COLO668 (cell line): ENCODE results near the gene RIBC2.
"Not testable (repeated sequence)": the region's sequence is repeated elsewhere in the genome, so short reads cannot be mapped to it uniquely, and the experiment has no call there.

Source experiments
- DNase-seq: peaks from one replicate; lab custom pipeline; 2025; ENCODE audit not compliant: unreplicated experiment; lab: John Stamatoyannopoulos, UW

RIBC2 gene

GRCh38 chr22:45424241-45424731 lies 10.8 kb downstream of the RIBC2 start:
- no peak for DNase-seq

GRCh38 chr22:45425101-45425500 lies 11.6 kb downstream of the RIBC2 start:
- DNase-seq, result no peak

GRCh38 chr22:45425531-45426265 lies 12.2 kb downstream of the RIBC2 start:
- DNase-seq, result no peak

- no peak for DNase-seq
Observed at GRCh38 chr22:45426387-45426786, 12.9 kb downstream of the RIBC2 start.

GRCh38 chr22:45427114-45427513 lies 13.6 kb downstream of the RIBC2 start:
- no peak for DNase-seq

- DNase-seq, result no peak
Observed at GRCh38 chr22:45428391-45429385, 15.2 kb downstream of the RIBC2 start.

GRCh38 chr22:45429424-45429823 lies 15.9 kb downstream of the RIBC2 start:
- DNase-seq, result no peak

GRCh38 chr22:45429981-45430775 lies 16.7 kb downstream of the RIBC2 start:
- no peak for DNase-seq

GRCh38 chr22:45430871-45431270 lies 17.4 kb downstream of the RIBC2 start:
- no peak for DNase-seq

GRCh38 chr22:45434981-45435380 lies 21.5 kb downstream of the RIBC2 start:
- DNase-seq, result no peak

GRCh38 chr22:45435544-45436139 lies 22.1 kb downstream of the RIBC2 start:
- DNase-seq, result peak; percentile 77

- not testable (repeated sequence) for DNase-seq
Observed at GRCh38 chr22:45436871-45437517, 23.5 kb downstream of the RIBC2 start.

- DNase-seq, result no peak
Observed at GRCh38 chr22:45438336-45438735, 24.8 kb downstream of the RIBC2 start.

- not testable (repeated sequence) for DNase-seq
Observed at GRCh38 chr22:45440688-45441087, 27.2 kb downstream of the RIBC2 start.

GRCh38 chr22:45441138-45441537 lies 27.6 kb downstream of the RIBC2 start:
- peak; percentile 67 for DNase-seq

GRCh38 chr22:45442116-45442515 lies 28.6 kb downstream of the RIBC2 start:
- DNase-seq, result no peak

GRCh38 chr22:45444168-45444567 lies 30.7 kb downstream of the RIBC2 start:
- no peak for DNase-seq

- DNase-seq, result no peak
Observed at GRCh38 chr22:45445031-45445710, 31.7 kb downstream of the RIBC2 start.

GRCh38 chr22:45446216-45446615 lies 32.7 kb downstream of the RIBC2 start:
- DNase-seq, result no peak
